HepG2 (cell line): ENCODE results near the gene ALK. TPM values are rescaled to one million over a fixed set of nuclear protein-coding genes. Genes with fewer than 3 reads are reported as not detected.

Source experiments
- ATAC-seq: fragments of 200-7000 bp; cut with Tn5 transposase; 3 replicates; pipeline ENCODE4 v1.9.1; 2020; ENCODE audit warnings: mild to moderate bottlenecking, moderate library complexity
- BruUV-seq: library from RNA; stranded (reverse); fragments of 400-500 nt; replicated peaks from 2 replicates; lab custom pipeline; 2021; lab: Mats Ljungman, UMichigan
- CTCF ChIA-PET: fragments of 300-600 bp; formaldehyde crosslinking; extraction: SDS; loops from one replicate; lab custom pipeline; 2021; ENCODE audit warnings: low total read pairs, inconsistent platforms, low intra/inter-chr PET ratio; lab: Yijun Ruan, JAX
- POLR2A ChIA-PET: fragments of 350-600 bp; sonication (Branson Sonifier 250); formaldehyde crosslinking; loops from one replicate; lab custom pipeline; 2020; ENCODE audit warnings: antibody characterized with exemption, inconsistent platforms; lab: Yijun Ruan, JAX
- DNase-seq: peaks from one replicate; pipeline ENCODE4 v3.0.0-alpha.2; 2015; ENCODE audit warnings: low spot score
- FAIRE-seq: peaks from 3 replicates; lab custom pipeline; 2011; peaks lifted over from hg19 to GRCh38; lab: Jason Lieb, UNC
- H2AFZ ChIP-seq: one replicate; pipeline ENCODE4 v1.6.1; 2011; ENCODE audit warnings: low read length, inconsistent platforms
- H3K27ac ChIP-seq: fragments of 300-600 bp; 3 replicates; pipeline ENCODE4 v1.8.0; 2011; ENCODE audit warnings: mixed run types, mild to moderate bottlenecking, mixed read lengths, low read length, inconsistent platforms; ENCODE audit not compliant: insufficient read depth; ENCODE audit errors: extremely low read length
- H3K27me3 ChIP-seq, 2 experiments: fragments of 200-600 bp in 1 of 2; 2 replicates in 1 of 2; 3 replicates in 1 of 2; pipeline versions ENCODE4 v1.6.0 to v1.8.0; 2011; ENCODE audit warnings: low read length in 2 of 2, mild to moderate bottlenecking in 2 of 2, moderate library complexity in 2 of 2, inconsistent platforms in 1 of 2; ENCODE audit not compliant: insufficient read depth in 2 of 2, control insufficient read depth in 1 of 2
- H3K36me3 ChIP-seq, 2 experiments: fragments of 200-600 bp in 1 of 2; replicated peaks in 1 of 2; 2 replicates in 1 of 2; 3 replicates in 1 of 2; pipeline versions ENCODE4 v1.5.1 to v1.8.0; 2011; ENCODE audit warnings: low read length in 2 of 2, inconsistent platforms in 1 of 2; ENCODE audit not compliant: insufficient read depth in 2 of 2, control insufficient read depth in 1 of 2
- H3K4me1 ChIP-seq: 2 replicates; pipeline ENCODE4 v1.5.1; 2012; ENCODE audit warnings: low read length, inconsistent platforms; ENCODE audit not compliant: insufficient read depth
- H3K4me2 ChIP-seq: 2 replicates; pipeline ENCODE4 v1.6.0; 2011; ENCODE audit warnings: low read depth, low read length, inconsistent platforms
- H3K4me3 ChIP-seq, 3 experiments: fragments of 200-600 bp in 1 of 3; sonication (generic), shearing (Covaris generic) in 1 of 3; replicated peaks in 1 of 3; 2 replicates each; pipeline ENCODE4 v1.5.1; 2011 to 2016; ENCODE audit warnings: low read length in 3 of 3, inconsistent platforms in 2 of 3, low read depth in 2 of 3, mild to moderate bottlenecking in 2 of 3, control low read depth in 1 of 3, mixed read lengths in 1 of 3; ENCODE audit not compliant: insufficient read depth in 1 of 3
- H3K79me2 ChIP-seq: one replicate; pipeline ENCODE4 v1.6.1; 2011; ENCODE audit warnings: low read length, inconsistent platforms; ENCODE audit not compliant: insufficient read depth
- H3K9ac ChIP-seq: 2 replicates; pipeline ENCODE4 v1.6.0; 2011; ENCODE audit warnings: mild to moderate bottlenecking, low read depth, low read length, inconsistent platforms; ENCODE audit not compliant: insufficient read depth
- H3K9me3 ChIP-seq: 2 replicates; pipeline ENCODE4 v1.5.1; 2012; ENCODE audit warnings: mild to moderate bottlenecking, low read length
- H4K20me1 ChIP-seq: 2 replicates; pipeline ENCODE4 v1.6.0; 2011; ENCODE audit warnings: inconsistent platforms, mild to moderate bottlenecking, low read length, moderate library complexity; ENCODE audit not compliant: insufficient read depth
- CENPT ChIP-seq: sonication (generic); formaldehyde crosslinking; IDR thresholded peaks from 2 replicates; pipeline ENCODE4 v1.8.0; 2022; ENCODE audit warnings: low read depth, mild to moderate bottlenecking, moderate library complexity, missing genetic modification reagents
- ELF3 ChIP-seq: IDR thresholded peaks from 2 replicates; pipeline ENCODE4 v1.6.1; 2016; ENCODE audit warnings: missing genetic modification reagents, missing compliant biosample characterization
- ISL2 ChIP-seq: sonication (generic); formaldehyde crosslinking; IDR thresholded peaks from 2 replicates; pipeline ENCODE4 v1.5.0; 2020; ENCODE audit warnings: missing genetic modification reagents
- KDM4B ChIP-seq: sonication (generic); formaldehyde crosslinking; IDR thresholded peaks from 2 replicates; pipeline ENCODE4 v1.4.0; 2020; ENCODE audit warnings: missing genetic modification reagents
- MBD4 ChIP-seq: IDR thresholded peaks from 2 replicates; pipeline ENCODE4 v1.6.1; 2012; ENCODE audit warnings: low read length, inconsistent platforms, borderline replicate concordance
- MYNN ChIP-seq: sonication (generic); formaldehyde crosslinking; IDR thresholded peaks from 2 replicates; pipeline ENCODE4 v1.4.0; 2020; ENCODE audit warnings: mild to moderate bottlenecking, low read depth, missing genetic modification reagents
- XRCC5 ChIP-seq: fragments of 200-400 bp; formaldehyde crosslinking; optimal IDR thresholded peaks from 2 replicates; pipeline ENCODE3; 2017; ENCODE audit warnings: mild to moderate bottlenecking, low read length
- ZNF382 ChIP-seq: sonication (generic); formaldehyde crosslinking; IDR thresholded peaks from 2 replicates; pipeline ENCODE4 v1.5.0; 2020; ENCODE audit warnings: missing genetic modification reagents, mild to moderate bottlenecking, borderline replicate concordance
- ZNF746 ChIP-seq: sonication (generic); formaldehyde crosslinking; IDR thresholded peaks from 2 replicates; pipeline ENCODE4 v1.8.0; 2022; ENCODE audit warnings: mild to moderate bottlenecking, missing genetic modification reagents
- ZNF883 ChIP-seq: sonication (generic); formaldehyde crosslinking; IDR thresholded peaks from 2 replicates; pipeline ENCODE4 v1.5.1; 2020; ENCODE audit warnings: mild to moderate bottlenecking, missing genetic modification reagents; ENCODE audit errors: not compliant biosample characterization
- WGBS: methylation state at CpG from one replicate; pipeline ENCODE4 v1.1.6; 2017; ENCODE audit warnings: low lambda C conversion rate; 5-methylcytosine and 5-hydroxymethylcytosine counted together
- in situ Hi-C: cut with HindIII; loops from 2 replicates; pipeline ENCODE4 v1.10.0; 2017; ENCODE audit warnings: low pct_unique_long_range_greater_than_20kb; ENCODE audit not compliant: extremely low pct_ligation_motif_present
- intact Hi-C: fragments of 100-400 bp; cut with micrococcal nuclease; formaldehyde crosslinking; loops from one replicate; pipeline ENCODE4 v1.10.0; 2022; ENCODE audit not compliant: unreplicated experiment
- polyA plus RNA-seq, 8 experiments: library from polyadenylated mRNA; depleted of rRNA in 3 of 8; stranded (reverse) in 7 of 8; unstranded in 1 of 8; fragments of >200 nt; fragmentation: Illumina TruSeq in 4 of 8; extraction: Trizol in 4 of 8; gene quantifications; 2 replicates each; pipeline versions ENCODE4 v1.2.1 to v1.2.3, GENCODE V29; 2011 to 2016; ENCODE audit warnings: low read depth in 4 of 8, missing spikeins in 1 of 8, mixed read lengths in 1 of 8; ENCODE audit not compliant: insufficient read depth in 1 of 8
- total RNA-seq, 5 experiments: library from RNA; depleted of rRNA; stranded (reverse); fragments of >200 nt; fragmentation: Illumina TruSeq; extraction: Trizol; gene quantifications; 2 replicates each; pipeline ENCODE4 v1.2.3, GENCODE V29; 2016; ENCODE audit warnings: low read depth in 1 of 5
- TF ChIP-seq, protein P1 (sequence below): sonication (generic); formaldehyde crosslinking; IDR thresholded peaks from 2 replicates; pipeline ENCODE4 v1.4.0; 2020; ENCODE audit warnings: missing genetic modification reagents, borderline replicate concordance
- TF ChIP-seq, protein P2 (sequence below): sonication (generic); formaldehyde crosslinking; conservative IDR thresholded peaks from 2 replicates; pipeline ENCODE4 v1.4.0; 2020; ENCODE audit warnings: missing genetic modification reagents
- TF ChIP-seq, protein P3 (sequence below): sonication (generic); formaldehyde crosslinking; IDR thresholded peaks from 2 replicates; pipeline ENCODE4 v1.9.0; 2021; ENCODE audit warnings: missing genetic modification reagents, borderline replicate concordance
- TF ChIP-seq, protein P4 (sequence below): sonication (generic); formaldehyde crosslinking; IDR thresholded peaks from 2 replicates; pipeline ENCODE4 v1.5.0; 2020; ENCODE audit warnings: mild to moderate bottlenecking, missing genetic modification reagents, borderline replicate concordance

Gene ALK
- total and polyA plus RNA-seq, 2 of the 13 experiments (the other 11 are each of a cell fraction or from before 2014, with no cell fraction given) = not detected

DNA sequence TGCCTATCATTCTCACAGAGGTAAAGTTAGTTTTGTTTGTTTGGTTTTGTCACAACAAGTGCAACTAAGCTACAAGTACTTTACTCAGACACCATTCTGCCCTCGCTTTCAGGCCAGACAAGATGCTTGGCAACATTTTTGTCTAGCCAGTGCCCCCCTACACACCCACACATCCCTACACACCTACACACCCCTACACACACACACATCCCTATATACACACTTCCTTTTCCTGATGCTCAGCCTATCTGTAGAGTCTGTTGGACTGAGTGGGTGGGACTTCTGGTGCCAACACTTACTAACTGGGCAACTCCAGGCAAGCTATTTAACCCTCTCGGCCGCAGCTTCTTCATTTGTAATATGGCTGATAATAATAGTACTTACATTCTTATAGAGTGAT, 161.4 kb downstream of the ALK start:
- no peaks in the 10 kb centered on the region for H4K20me1 ChIP-seq
- no peaks in the 10 kb centered on the region for H3K4me1 ChIP-seq
- no peaks in the 10 kb centered on the region for H3K79me2 ChIP-seq
- no TSS peak for BruUV-seq
- no peak overlapping the region for H3K9ac ChIP-seq
- FAIRE-seq (no peak), ATAC-seq (no peak), DNase-seq (no peak)
- CTCF ChIA-PET = no interaction called here
- H3K4me2 ChIP-seq = no peak overlapping the region
- H3K9me3 ChIP-seq = no peaks in the 10 kb centered on the region
- no peak overlapping the region for H3K27ac ChIP-seq
- H3K4me3 ChIP-seq = no peak overlapping the region
- POLR2A ChIA-PET = no interaction called here
- peaks cover 0 to 5% of the 10 kb centered on the region in 2 experiments; a peak in 3 of 5 replicates for H3K27me3 ChIP-seq
- WGBS = 2% methylated on average over 3 of the region's 3 CpGs
- H3K36me3 ChIP-seq = no peaks in the 10 kb centered on the region
- in situ Hi-C loops (no loop called here), intact Hi-C loops (no loop called here)
- H2AFZ ChIP-seq = no peak overlapping the region
- TF ChIP-seq KDM4B (CRISPR knock-in tag) (no peak), MYNN (CRISPR knock-in tag) (no peak), MBD4 (no peak), XRCC5 (no peak), ELF3 (CRISPR knock-in tag) (no peak), ZNF883 (CRISPR knock-in tag) (no peak), CENPT (no peak), ZNF382 (CRISPR knock-in tag) (no peak), ZNF746 (no peak), ISL2 (CRISPR knock-in tag) (no peak)
- TF ChIP-seq, protein P1, sequence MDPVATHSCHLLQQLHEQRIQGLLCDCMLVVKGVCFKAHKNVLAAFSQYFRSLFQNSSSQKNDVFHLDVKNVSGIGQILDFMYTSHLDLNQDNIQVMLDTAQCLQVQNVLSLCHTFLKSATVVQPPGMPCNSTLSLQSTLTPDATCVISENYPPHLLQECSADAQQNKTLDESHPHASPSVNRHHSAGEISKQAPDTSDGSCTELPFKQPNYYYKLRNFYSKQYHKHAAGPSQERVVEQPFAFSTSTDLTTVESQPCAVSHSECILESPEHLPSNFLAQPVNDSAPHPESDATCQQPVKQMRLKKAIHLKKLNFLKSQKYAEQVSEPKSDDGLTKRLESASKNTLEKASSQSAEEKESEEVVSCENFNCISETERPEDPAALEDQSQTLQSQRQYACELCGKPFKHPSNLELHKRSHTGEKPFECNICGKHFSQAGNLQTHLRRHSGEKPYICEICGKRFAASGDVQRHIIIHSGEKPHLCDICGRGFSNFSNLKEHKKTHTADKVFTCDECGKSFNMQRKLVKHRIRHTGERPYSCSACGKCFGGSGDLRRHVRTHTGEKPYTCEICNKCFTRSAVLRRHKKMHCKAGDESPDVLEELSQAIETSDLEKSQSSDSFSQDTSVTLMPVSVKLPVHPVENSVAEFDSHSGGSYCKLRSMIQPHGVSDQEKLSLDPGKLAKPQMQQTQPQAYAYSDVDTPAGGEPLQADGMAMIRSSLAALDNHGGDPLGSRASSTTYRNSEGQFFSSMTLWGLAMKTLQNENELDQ (CRISPR knock-in tag) = no peak
- TF ChIP-seq, protein P2, sequence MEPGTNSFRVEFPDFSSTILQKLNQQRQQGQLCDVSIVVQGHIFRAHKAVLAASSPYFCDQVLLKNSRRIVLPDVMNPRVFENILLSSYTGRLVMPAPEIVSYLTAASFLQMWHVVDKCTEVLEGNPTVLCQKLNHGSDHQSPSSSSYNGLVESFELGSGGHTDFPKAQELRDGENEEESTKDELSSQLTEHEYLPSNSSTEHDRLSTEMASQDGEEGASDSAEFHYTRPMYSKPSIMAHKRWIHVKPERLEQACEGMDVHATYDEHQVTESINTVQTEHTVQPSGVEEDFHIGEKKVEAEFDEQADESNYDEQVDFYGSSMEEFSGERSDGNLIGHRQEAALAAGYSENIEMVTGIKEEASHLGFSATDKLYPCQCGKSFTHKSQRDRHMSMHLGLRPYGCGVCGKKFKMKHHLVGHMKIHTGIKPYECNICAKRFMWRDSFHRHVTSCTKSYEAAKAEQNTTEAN (CRISPR knock-in tag) = no peak
- TF ChIP-seq, protein P3, sequence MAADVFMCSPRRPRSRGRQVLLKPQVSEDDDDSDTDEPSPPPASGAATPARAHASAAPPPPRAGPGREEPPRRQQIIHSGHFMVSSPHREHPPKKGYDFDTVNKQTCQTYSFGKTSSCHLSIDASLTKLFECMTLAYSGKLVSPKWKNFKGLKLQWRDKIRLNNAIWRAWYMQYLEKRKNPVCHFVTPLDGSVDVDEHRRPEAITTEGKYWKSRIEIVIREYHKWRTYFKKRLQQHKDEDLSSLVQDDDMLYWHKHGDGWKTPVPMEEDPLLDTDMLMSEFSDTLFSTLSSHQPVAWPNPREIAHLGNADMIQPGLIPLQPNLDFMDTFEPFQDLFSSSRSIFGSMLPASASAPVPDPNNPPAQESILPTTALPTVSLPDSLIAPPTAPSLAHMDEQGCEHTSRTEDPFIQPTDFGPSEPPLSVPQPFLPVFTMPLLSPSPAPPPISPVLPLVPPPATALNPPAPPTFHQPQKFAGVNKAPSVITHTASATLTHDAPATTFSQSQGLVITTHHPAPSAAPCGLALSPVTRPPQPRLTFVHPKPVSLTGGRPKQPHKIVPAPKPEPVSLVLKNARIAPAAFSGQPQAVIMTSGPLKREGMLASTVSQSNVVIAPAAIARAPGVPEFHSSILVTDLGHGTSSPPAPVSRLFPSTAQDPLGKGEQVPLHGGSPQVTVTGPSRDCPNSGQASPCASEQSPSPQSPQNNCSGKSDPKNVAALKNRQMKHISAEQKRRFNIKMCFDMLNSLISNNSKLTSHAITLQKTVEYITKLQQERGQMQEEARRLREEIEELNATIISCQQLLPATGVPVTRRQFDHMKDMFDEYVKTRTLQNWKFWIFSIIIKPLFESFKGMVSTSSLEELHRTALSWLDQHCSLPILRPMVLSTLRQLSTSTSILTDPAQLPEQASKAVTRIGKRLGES (CRISPR knock-in tag) = no peak
- TF ChIP-seq, protein P4, sequence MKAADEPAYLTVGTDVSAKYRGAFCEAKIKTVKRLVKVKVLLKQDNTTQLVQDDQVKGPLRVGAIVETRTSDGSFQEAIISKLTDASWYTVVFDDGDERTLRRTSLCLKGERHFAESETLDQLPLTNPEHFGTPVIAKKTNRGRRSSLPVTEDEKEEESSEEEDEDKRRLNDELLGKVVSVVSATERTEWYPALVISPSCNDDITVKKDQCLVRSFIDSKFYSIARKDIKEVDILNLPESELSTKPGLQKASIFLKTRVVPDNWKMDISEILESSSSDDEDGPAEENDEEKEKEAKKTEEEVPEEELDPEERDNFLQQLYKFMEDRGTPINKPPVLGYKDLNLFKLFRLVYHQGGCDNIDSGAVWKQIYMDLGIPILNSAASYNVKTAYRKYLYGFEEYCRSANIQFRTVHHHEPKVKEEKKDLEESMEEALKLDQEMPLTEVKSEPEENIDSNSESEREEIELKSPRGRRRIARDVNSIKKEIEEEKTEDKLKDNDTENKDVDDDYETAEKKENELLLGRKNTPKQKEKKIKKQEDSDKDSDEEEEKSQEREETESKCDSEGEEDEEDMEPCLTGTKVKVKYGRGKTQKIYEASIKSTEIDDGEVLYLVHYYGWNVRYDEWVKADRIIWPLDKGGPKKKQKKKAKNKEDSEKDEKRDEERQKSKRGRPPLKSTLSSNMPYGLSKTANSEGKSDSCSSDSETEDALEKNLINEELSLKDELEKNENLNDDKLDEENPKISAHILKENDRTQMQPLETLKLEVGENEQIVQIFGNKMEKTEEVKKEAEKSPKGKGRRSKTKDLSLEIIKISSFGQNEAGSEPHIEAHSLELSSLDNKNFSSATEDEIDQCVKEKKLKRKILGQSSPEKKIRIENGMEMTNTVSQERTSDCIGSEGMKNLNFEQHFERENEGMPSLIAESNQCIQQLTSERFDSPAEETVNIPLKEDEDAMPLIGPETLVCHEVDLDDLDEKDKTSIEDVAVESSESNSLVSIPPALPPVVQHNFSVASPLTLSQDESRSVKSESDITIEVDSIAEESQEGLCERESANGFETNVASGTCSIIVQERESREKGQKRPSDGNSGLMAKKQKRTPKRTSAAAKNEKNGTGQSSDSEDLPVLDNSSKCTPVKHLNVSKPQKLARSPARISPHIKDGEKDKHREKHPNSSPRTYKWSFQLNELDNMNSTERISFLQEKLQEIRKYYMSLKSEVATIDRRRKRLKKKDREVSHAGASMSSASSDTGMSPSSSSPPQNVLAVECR (CRISPR knock-in tag) = no peak
